Endothelial cell (in vitro differentiated cells): ENCODE results near the gene SRGAP3. TPM values are rescaled to one million over a fixed set of nuclear protein-coding genes. Genes with fewer than 3 reads are reported as not detected.
A peak's percentile ranks its signal among the peaks of the same experiment; 100 is the strongest.

ENCODE experiments used
- DNase-seq: peaks from one replicate; pipeline ENCODE4 v3.0.0; 2021; ENCODE audit warnings: low spot score
- H3K27ac Mint-ChIP-seq: one replicate; pipeline ENCODE4 v1.8.0; 2021; ENCODE audit warnings: mixed read lengths, inconsistent platforms; ENCODE audit not compliant: unreplicated experiment
- H3K27me3 Mint-ChIP-seq: one replicate; pipeline ENCODE4 v1.8.0; 2021; ENCODE audit warnings: mild to moderate bottlenecking, moderate library complexity, mixed read lengths, inconsistent platforms; ENCODE audit not compliant: unreplicated experiment
- H3K36me3 Mint-ChIP-seq: one replicate; pipeline ENCODE4 v1.8.0; 2021; ENCODE audit warnings: mild to moderate bottlenecking, low read depth, mixed read lengths, inconsistent platforms; ENCODE audit not compliant: unreplicated experiment
- H3K4me1 Mint-ChIP-seq: one replicate; pipeline ENCODE4 v1.8.0; 2021; ENCODE audit warnings: mild to moderate bottlenecking, mixed read lengths, inconsistent platforms; ENCODE audit not compliant: unreplicated experiment
- H3K4me3 Mint-ChIP-seq: one replicate; pipeline ENCODE4 v1.8.0; 2021; ENCODE audit warnings: mild to moderate bottlenecking, mixed read lengths, inconsistent platforms; ENCODE audit not compliant: unreplicated experiment
- H3K9me3 Mint-ChIP-seq: one replicate; pipeline ENCODE4 v1.8.0; 2021; ENCODE audit warnings: mixed read lengths, inconsistent platforms; ENCODE audit not compliant: unreplicated experiment
- total RNA-seq: library from RNA; stranded (reverse); fragmentation: NEBNext Ultra II Directional; extraction: Animal tissue kit (Norgen Biotek cat#: 25700); gene quantifications from one replicate; pipeline ENCODE4 v1.2.1, GENCODE V29; 2021; ENCODE audit not compliant: unreplicated experiment
- TF ChIP-seq, protein P1 (sequence below): fragments of 200-600 bp; sonication (generic); IDR thresholded peaks from one replicate; pipeline ENCODE4 v1.5.0; 2021; ENCODE audit warnings: antibody characterized with exemption; ENCODE audit not compliant: unreplicated experiment

SRGAP3 gene
- total RNA-seq, 1 donor from 2014 or later: 12.0 TPM

DNA sequence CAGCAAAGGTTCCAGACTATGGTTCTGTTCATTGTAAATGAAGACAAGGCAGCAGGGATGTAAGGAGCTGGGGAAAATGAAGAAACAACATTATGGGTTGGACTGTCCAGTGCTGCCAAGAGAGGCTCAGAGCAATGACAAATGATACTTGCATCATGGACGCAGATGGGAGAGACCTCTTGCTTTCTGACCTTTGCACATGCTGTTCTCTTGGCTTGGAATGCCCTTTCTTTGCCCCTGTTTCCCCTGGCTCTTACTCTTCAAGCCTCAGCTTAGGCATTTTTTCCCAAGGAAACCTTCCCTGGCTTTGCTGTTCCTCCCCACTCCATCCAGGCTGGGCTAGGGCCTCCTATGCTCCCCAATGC lies 226.2 kb downstream of the SRGAP3 start:
- Mint-ChIP-seq H3K27ac (peak overlapping the region; percentile 15), H3K4me1 (no peaks in the 10 kb centered on the region), H3K36me3 (no peaks in the 10 kb centered on the region), H3K4me3 (no peak overlapping the region), H3K9me3 (no peaks in the 10 kb centered on the region), H3K27me3 (peaks cover 4% of the 10 kb centered on the region)
- TF ChIP-seq, protein P1, sequence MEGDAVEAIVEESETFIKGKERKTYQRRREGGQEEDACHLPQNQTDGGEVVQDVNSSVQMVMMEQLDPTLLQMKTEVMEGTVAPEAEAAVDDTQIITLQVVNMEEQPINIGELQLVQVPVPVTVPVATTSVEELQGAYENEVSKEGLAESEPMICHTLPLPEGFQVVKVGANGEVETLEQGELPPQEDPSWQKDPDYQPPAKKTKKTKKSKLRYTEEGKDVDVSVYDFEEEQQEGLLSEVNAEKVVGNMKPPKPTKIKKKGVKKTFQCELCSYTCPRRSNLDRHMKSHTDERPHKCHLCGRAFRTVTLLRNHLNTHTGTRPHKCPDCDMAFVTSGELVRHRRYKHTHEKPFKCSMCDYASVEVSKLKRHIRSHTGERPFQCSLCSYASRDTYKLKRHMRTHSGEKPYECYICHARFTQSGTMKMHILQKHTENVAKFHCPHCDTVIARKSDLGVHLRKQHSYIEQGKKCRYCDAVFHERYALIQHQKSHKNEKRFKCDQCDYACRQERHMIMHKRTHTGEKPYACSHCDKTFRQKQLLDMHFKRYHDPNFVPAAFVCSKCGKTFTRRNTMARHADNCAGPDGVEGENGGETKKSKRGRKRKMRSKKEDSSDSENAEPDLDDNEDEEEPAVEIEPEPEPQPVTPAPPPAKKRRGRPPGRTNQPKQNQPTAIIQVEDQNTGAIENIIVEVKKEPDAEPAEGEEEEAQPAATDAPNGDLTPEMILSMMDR: no peak
- no peak for DNase-seq

DNA sequence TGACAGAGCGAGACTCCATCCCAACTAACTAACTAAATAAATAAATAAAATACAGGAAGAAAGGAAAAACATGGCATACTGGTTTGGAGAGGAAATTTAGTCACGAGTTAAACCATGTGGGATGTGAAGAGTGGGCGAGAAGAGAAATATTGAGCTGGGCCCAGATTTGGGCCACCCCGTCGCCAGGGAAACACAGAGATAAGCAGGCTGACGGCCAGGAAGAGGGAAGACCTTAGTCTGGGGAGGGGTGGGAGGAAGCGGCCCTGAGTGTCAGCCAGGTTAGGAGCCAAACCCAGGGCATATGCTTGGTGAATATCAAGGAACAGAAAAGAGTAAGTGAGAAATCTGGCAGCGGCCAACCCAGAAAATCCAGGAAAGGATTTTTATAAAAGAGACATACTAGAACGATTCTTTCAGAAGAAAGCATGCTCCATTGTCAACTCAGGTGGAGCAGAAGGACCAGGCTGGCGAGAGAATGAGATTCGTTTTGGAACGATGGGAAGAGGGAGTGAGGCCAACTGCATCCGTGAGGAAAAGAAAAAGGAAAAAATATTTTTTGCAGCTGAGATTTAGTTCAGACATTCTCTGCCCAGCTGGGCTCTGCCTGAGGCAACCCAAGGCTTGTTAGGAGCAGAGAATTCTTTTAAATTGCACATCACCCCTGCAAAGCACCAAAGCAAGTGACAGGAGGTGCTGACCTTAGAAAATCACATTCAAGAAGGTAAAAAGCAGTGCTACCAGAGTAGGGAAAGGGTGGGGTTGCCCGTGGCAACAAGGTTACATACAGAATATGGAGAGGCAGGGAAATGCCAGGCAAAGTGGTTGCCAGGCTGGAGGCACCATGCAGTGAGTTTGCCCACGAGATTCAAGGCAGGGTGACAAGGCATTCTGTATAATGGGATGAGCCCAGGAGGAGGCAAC lies 226.9 kb downstream of the SRGAP3 start:
- Mint-ChIP-seq H3K27me3 (peaks cover 4% of the 10 kb centered on the region), H3K36me3 (no peaks in the 10 kb centered on the region), H3K4me1 (no peaks in the 10 kb centered on the region), H3K27ac (peak overlapping the region; percentile 15), H3K9me3 (no peaks in the 10 kb centered on the region), H3K4me3 (no peak overlapping the region)
- TF ChIP-seq, protein P1: no peak
- DNase-seq: no peak

- no peaks in the 10 kb centered on the region for H3K4me1 Mint-ChIP-seq
- TF ChIP-seq, protein P1: no peak
- peaks cover 4% of the 10 kb centered on the region for H3K27me3 Mint-ChIP-seq
- DNase-seq: no peak
- no peaks in the 10 kb centered on the region for H3K9me3 Mint-ChIP-seq
- no peak overlapping the region for H3K27ac Mint-ChIP-seq
- no peak overlapping the region for H3K4me3 Mint-ChIP-seq
- H3K36me3 Mint-ChIP-seq: no peaks in the 10 kb centered on the region
Measured at GRCh38 chr3:9021271-9022009, 228.0 kb downstream of the SRGAP3 start.

DNA sequence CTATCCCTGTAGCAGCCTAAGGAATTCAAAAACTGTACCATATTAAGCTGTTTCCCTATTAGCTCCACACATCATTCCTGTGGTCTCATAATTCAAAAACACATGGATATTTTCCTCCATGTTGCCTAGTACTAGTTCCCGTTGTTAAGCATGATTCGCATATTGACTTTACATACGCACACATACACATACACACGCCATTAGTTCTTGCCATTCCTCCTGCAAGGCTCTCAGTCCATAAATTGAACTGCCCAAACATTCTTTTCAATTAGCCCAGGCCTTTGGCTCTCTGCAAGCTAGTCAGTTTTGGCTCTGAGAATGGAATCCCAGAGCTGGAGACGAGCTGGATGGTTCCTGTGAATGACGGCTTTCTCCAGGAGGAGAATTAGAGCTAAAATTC lies 229.0 kb downstream of the SRGAP3 start:
- TF ChIP-seq, protein P1: no peak
- Mint-ChIP-seq H3K4me3 (no peak overlapping the region), H3K27me3 (peaks cover 4% of the 10 kb centered on the region), H3K4me1 (no peaks in the 10 kb centered on the region), H3K36me3 (no peaks in the 10 kb centered on the region), H3K9me3 (no peaks in the 10 kb centered on the region), H3K27ac (no peak overlapping the region)
- no peak for DNase-seq
